ENCODE data around the gene JPT1. TPM values are rescaled to one million over a fixed set of nuclear protein-coding genes. Genes with fewer than 3 reads are reported as not detected.
"Not testable (repeated sequence)": the region's sequence is repeated elsewhere in the genome, so short reads cannot be mapped to it uniquely, and the experiment has no call there.

Gene JPT1
- total RNA-seq, 2 donors from 2014 or later = 40.0 to 46.8 TPM

- Mint-ChIP-seq H3K36me3 (ENCODE audit: low read depth) (no peaks in the 10 kb centered on the region), H3K27me3 (no peaks in the 10 kb centered on the region), H3K4me1 (peaks cover 13% of the 10 kb centered on the region), H3K4me3 (peak within 1 kb of the TSS; percentile 92), H3K27ac (peak within 1 kb of the TSS; percentile 91)
- DNase-seq (peak; percentile 34 to 57 (median 48)), ATAC-seq (peak; percentile 78)
- H3K9me3 ChIP-seq (ENCODE audit: control insufficient read depth, low read length, poor library complexity, severe bottlenecking) = no peaks in the 10 kb centered on the region
These were observed 22.9 kb downstream of the JPT1 start, which contains the start of gene NT5C for GRCh38 chr17:75131278-75132017. Gene NT5C, minus strand, starts transcription at chr17:75131742. Its CDS starts 35 bp downstream, at chr17:75131707.

GRCh38 chr17:75130632-75131277 lies 23.6 kb downstream of the JPT1 start:
- H3K36me3 Mint-ChIP-seq (ENCODE audit: low read depth) = no peaks in the 10 kb centered on the region
- peak in 2 of 3 donors; percentile 28 to 32 for DNase-seq
- H3K4me1 Mint-ChIP-seq = peaks cover 17% of the 10 kb centered on the region
- H3K4me3 Mint-ChIP-seq = peak overlapping the region; percentile 92
- H3K9me3 ChIP-seq (ENCODE audit: control insufficient read depth, low read length, poor library complexity, severe bottlenecking) = no peaks in the 10 kb centered on the region
- H3K27ac Mint-ChIP-seq = peak overlapping the region; percentile 82
- no peaks in the 10 kb centered on the region for H3K27me3 Mint-ChIP-seq
- ATAC-seq = peak; percentile 72

DNA sequence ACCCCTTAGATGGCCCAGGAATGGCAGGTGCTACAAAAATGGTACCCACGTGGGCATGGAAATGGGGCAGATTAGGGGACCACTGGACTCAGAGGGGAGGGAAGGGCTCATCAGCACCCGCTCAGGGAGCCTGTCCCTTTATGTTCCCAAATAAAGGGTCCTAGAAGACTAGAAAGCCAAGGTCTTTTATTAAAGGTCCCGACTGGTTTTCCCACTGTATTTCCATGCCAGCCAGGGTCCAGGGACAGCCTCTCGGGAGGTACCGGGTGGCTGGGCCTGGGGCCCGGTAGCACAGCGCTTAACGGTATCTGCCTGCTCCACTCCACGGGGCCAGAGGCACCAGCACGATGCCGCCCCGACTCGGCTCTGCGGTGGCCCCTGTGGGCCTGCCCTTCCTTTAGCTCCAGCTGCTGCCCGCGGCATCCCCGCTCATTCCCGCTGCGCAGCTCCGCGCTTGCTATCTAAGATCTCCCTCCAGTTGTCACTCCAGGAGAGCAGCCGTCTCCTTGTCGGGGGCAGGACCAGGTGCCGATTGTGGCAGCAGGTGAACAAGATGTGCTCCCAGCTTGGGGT lies 24.2 kb downstream of the JPT1 start:
- Mint-ChIP-seq H3K4me1 (peaks cover 21% of the 10 kb centered on the region), H3K36me3 (ENCODE audit: low read depth) (no peaks in the 10 kb centered on the region), H3K4me3 (peak overlapping the region; percentile 92), H3K27me3 (no peaks in the 10 kb centered on the region), H3K27ac (peak overlapping the region; percentile 82)
- ATAC-seq = no peak
- DNase-seq = no peak
- H3K9me3 ChIP-seq (ENCODE audit: control insufficient read depth, low read length, poor library complexity, severe bottlenecking) = no peaks in the 10 kb centered on the region

DNA sequence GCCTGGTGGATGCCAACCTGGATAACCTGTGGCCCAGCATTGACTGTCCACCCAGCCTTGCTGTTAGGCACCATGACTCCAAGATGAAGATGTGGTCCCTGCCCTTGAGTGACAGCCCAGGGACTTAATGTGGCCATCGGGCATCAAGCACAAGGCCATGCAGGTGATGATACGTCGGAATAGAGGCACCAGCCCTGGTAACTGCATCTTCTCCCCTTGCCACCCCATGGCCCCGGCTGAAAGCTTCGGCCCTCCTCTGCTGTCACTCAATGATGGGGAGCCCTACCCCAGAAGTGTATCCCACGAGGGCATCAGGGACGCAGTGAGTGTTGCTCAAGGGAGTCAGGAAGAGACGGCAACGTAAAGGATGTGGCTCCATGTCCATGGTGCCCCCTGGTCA lies 24.7 kb downstream of the JPT1 start:
- H3K27ac Mint-ChIP-seq = peak overlapping the region; percentile 75
- H3K4me1 Mint-ChIP-seq = peaks cover 22% of the 10 kb centered on the region
- H3K4me3 Mint-ChIP-seq = no peak overlapping the region
- no peaks in the 10 kb centered on the region for H3K9me3 ChIP-seq (ENCODE audit: control insufficient read depth, low read length, poor library complexity, severe bottlenecking)
- ATAC-seq = no peak
- no peak for DNase-seq
- H3K36me3 Mint-ChIP-seq (ENCODE audit: low read depth) = no peaks in the 10 kb centered on the region
- no peaks in the 10 kb centered on the region for H3K27me3 Mint-ChIP-seq

DNA sequence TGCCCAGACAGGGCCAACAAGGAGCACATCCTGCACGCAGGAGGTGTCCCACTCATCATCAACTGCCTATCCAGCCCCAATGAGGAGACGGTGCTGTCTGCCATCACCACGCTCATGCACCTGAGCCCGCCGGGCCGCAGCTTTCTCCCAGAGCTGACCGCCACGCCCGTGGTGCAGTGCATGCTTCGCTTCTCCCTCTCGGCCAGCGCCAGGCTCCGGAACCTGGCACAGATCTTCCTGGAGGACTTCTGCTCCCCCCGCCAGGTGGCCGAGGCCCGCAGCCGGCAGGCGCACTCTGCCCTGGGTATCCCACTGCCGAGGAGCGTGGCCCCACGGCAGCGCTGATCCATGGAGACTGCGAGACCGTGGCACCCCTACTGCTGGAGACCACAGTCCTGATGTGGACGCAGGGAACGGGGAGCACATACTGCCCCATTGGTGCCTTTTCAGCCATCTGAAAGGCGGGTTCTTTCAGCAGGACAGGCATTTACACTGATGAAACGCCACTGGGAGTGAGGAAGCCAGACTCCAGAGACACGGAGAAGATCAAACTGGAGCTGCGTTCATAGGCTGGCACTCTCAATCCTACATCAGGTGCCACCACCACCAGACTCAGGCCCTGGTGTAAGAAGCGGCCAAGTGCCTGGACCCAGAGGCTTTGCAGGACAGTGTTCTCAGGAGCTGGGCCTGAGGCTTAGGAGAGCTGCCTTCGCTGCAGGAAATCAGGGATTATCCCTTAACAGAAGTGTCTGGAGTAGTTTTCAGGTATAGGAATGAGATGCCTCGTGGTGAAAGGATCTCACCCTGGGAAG lies 25.4 kb downstream of the JPT1 start:
- Mint-ChIP-seq H3K36me3 (ENCODE audit: low read depth) (peaks cover 2% of the 10 kb centered on the region), H3K4me1 (peaks cover 26% of the 10 kb centered on the region), H3K27me3 (no peaks in the 10 kb centered on the region), H3K27ac (peak overlapping the region; percentile 75), H3K4me3 (no peak overlapping the region)
- ATAC-seq (no peak), DNase-seq (no peak)
- H3K9me3 ChIP-seq (ENCODE audit: control insufficient read depth, low read length, poor library complexity, severe bottlenecking) = no peaks in the 10 kb centered on the region

DNA sequence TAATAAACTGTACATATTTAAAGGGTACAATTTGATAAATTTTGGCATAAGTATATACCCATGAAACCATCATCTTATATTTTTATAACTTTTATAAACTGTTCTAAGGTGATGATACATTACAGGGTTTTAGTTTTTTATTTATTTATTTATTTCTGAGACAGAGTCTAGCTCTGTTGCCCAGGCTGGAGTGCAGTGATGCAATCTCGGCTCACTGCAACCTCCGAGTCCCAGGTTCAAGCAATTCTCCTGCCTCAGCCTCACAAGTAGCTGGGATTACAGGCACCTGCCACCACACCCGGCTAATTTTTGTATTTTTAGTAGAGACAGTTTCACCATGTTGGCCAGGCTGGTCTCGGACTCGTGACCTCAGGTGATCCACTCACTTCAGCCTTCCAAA lies 26.4 kb downstream of the JPT1 start:
- peaks cover 27% of the 10 kb centered on the region for H3K4me1 Mint-ChIP-seq
- DNase-seq; H3K9me3 ChIP-seq (ENCODE audit: control insufficient read depth, low read length, poor library complexity, severe bottlenecking); H3K27me3 Mint-ChIP-seq; H3K36me3 Mint-ChIP-seq (ENCODE audit: low read depth); ATAC-seq; H3K27ac Mint-ChIP-seq; H3K4me3 Mint-ChIP-seq: not testable (repeated sequence)

DNA sequence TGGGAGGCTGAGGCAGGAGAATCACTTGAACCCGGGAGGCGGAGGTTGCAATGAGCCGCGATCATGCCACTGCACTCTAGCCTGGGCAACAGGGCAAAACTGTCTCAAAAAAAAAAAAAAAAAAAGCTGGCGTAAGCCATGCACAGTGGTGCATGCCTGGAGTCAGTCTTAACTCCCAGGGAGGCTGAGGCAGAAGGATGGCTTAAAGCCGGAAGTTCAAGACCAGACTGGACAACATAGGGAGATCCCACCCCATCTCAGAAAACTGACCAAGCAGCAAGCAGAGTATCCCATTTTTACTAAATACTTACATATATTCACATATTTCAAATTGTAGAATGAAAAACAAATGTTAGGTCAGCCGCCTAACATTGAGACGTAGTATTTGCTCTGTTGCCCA lies 27.4 kb downstream of the JPT1 start:
- Mint-ChIP-seq H3K36me3 (ENCODE audit: low read depth) (peaks cover 2% of the 10 kb centered on the region), H3K4me3 (no peak overlapping the region), H3K27me3 (no peaks in the 10 kb centered on the region), H3K4me1 (peaks cover 23% of the 10 kb centered on the region), H3K27ac (peak overlapping the region; percentile 78)
- ATAC-seq (no peak), DNase-seq (no peak)
- no peaks in the 10 kb centered on the region for H3K9me3 ChIP-seq (ENCODE audit: control insufficient read depth, low read length, poor library complexity, severe bottlenecking)

DNA sequence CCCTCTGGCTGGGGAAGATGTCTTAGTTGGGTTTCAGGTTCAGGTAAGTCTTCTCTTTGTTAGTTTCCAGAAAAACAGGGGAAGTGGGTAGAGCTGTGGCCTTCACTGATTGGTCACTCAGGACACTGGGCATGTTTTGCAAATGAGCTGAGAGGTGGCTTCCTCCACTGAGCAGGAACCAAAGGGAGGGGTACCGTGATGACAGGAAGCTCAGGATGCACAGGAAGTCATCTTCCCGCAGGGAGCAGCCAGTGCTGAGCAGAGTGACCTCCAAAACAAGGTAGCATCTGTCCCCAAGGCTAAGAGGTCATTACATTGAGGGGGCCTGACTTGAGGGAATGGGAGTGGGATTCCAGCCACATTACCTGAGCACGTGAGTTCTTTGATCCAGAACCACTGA lies 28.3 kb downstream of the JPT1 start:
- DNase-seq = no peak

DNA sequence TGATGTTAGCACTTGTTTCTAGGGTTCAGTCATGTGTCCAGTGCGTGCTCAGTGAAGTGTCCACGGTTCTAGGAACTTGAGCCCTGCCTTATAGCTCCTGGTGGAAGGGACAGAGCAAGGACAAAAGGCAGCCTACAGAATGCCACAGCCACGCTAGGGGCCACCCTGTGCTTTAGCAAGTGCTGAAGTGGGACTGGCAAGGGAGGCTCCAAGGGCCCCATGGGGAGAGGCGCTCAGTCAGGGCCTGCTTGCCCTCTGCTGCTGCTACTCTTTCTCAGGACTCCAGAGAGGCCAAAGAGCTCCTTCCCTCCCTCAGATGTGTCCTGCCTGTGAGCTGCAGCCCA lies 29.5 kb downstream of the JPT1 start:
- DNase-seq (no peak), ATAC-seq (peak; percentile 9)
- Mint-ChIP-seq H3K36me3 (ENCODE audit: low read depth) (peaks cover 7% of the 10 kb centered on the region), H3K4me1 (peaks cover 24% of the 10 kb centered on the region), H3K27me3 (no peaks in the 10 kb centered on the region), H3K4me3 (peak overlapping the region; percentile 52), H3K27ac (peak overlapping the region; percentile 78)
- no peaks in the 10 kb centered on the region for H3K9me3 ChIP-seq (ENCODE audit: control insufficient read depth, low read length, poor library complexity, severe bottlenecking)

More for the DNA sequence above, 28.3 kb downstream of the JPT1 start:
- peak overlapping the region; percentile 33 for H3K4me3 Mint-ChIP-seq
- no peaks in the 10 kb centered on the region for H3K9me3 ChIP-seq (ENCODE audit: control insufficient read depth, low read length, poor library complexity, severe bottlenecking)
- H3K4me1 Mint-ChIP-seq = peaks cover 26% of the 10 kb centered on the region
- H3K36me3 Mint-ChIP-seq (ENCODE audit: low read depth) = peaks cover 2% of the 10 kb centered on the region
- no peak for ATAC-seq
- peak overlapping the region; percentile 78 for H3K27ac Mint-ChIP-seq
- H3K27me3 Mint-ChIP-seq = no peaks in the 10 kb centered on the region

- no peaks in the 10 kb centered on the region for H3K9me3 ChIP-seq (ENCODE audit: control insufficient read depth, low read length, poor library complexity, severe bottlenecking)
- ATAC-seq (peak; percentile 84), DNase-seq (peak in 1 of 3 donors; percentile 45)
- H3K36me3 Mint-ChIP-seq (ENCODE audit: low read depth) = peaks cover 7% of the 10 kb centered on the region
- H3K4me3 Mint-ChIP-seq = peak overlapping the region; percentile 21
- peaks cover 21% of the 10 kb centered on the region for H3K4me1 Mint-ChIP-seq
- H3K27ac Mint-ChIP-seq = peak overlapping the region; percentile 78
- H3K27me3 Mint-ChIP-seq = no peaks in the 10 kb centered on the region
These were observed 30.1 kb downstream of the JPT1 start for GRCh38 chr17:75124041-75124818.

DNA sequence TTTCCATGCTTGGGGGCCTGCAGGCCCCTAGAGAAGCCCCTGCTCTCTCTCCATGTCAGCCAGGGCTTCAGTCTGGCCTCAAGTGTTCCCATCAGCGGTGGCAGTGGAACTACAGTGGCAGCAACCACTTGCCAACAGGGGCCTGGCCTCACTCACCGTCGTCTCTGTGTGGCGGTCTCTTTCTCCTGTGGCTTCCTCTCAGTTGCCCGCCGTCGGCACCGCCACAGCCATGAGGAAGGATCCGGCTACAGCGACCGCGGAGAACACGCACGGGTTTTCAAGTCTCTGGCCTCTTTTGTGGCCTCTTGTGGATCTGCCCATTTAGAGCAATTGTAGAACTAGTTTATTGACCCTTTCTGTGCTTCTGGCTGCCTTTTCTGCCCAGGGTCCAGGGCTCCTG lies 36.0 kb downstream of the JPT1 start:
- Mint-ChIP-seq H3K36me3 (ENCODE audit: low read depth) (peaks cover 5% of the 10 kb centered on the region), H3K27ac (peak overlapping the region; percentile 43), H3K27me3 (no peaks in the 10 kb centered on the region), H3K4me1 (peaks cover 24% of the 10 kb centered on the region), H3K4me3 (no peak overlapping the region)
- DNase-seq (no peak), ATAC-seq (no peak)
- H3K9me3 ChIP-seq (ENCODE audit: control insufficient read depth, low read length, poor library complexity, severe bottlenecking) = no peaks in the 10 kb centered on the region

GRCh38 chr17:75116737-75117136 lies 37.6 kb downstream of the JPT1 start:
- no peak for ATAC-seq
- peaks cover 7% of the 10 kb centered on the region for H3K36me3 Mint-ChIP-seq (ENCODE audit: low read depth)
- peaks cover 29% of the 10 kb centered on the region for H3K4me1 Mint-ChIP-seq
- no peak for DNase-seq
- H3K9me3 ChIP-seq (ENCODE audit: control insufficient read depth, low read length, poor library complexity, severe bottlenecking) = no peaks in the 10 kb centered on the region
- H3K27me3 Mint-ChIP-seq = no peaks in the 10 kb centered on the region
- no peak overlapping the region for H3K27ac Mint-ChIP-seq
- H3K4me3 Mint-ChIP-seq = no peak overlapping the region
